ENCODE data around the gene GTF2H2C.
"Not testable (repeated sequence)": the region's sequence is repeated elsewhere in the genome, so short reads cannot be mapped to it uniquely, and the experiment has no call there.

GTF2H2C gene

DNA sequence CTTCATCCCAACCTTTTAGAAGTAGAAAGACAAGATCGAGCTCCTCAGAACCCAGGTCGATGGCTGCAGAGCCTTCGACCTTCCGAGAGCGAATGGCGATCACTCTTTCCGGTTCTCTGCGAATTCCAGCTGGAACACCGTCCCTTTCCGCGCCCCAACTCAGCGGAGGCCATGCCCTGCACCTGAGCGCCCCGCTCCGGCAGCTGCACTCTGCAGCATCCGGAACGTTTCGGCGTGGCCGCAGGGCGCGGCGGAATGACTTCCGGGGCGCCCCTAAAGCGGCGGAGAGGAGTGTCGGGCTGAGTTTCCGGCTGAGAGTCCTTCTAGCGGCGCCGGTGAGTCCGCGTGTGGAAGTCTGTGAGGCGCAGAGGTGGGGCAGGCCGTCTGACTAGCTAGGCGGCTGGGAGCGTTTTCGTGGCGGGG, at the start of gene GTF2H2C:
Gene GTF2H2C (plus strand): TSS at position 284 of the 423 bp plus-strand sequence. CDS start 4,942 bp downstream, outside the sequence.
- DNase-seq, result not testable (repeated sequence)

DNA sequence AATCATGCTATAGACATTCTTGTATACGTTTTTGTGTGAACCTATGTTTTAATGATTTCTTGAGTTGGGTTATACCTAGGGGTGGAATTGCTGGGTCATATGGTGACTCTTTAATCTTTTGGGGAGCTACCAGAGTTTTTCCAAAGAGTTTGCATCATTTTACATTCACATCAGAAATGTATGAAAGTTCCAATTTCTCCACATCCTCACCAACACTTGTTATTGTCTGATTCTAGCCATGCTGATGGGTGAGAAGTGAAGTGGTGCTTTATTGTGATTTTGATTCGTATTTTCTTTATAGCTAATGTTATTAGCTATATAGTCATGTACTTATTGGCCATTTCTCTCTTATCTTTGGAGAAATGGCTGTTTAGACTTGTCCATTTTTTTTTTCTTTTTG, 49.3 kb upstream of the GTF2H2C start:
- no peak for DNase-seq

DNA sequence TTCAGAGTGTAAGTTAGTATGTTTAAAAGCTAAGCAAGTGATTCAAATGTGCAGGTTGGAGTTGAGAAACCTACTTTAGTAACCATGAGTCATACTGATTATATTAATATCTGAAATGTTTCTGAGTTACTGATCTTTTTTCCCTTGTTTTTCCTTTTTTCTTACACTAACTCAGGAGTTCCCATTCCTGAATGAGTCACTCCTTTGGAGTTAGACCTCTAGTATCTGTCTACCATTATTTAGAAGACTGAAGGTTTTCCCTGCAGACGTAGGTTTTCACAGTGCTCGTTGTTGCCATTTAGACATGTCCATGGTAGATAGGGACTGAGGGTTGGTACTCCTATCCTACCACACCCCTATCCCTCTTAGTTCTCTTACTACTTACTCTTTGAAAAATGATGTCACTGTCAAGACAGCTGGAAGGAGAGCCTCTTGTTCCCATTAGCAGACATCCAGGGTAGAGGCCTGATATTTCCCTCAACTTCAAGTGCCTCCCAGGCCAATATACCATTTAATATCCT, 47.2 kb upstream of the GTF2H2C start:
- DNase-seq, result no peak

DNA sequence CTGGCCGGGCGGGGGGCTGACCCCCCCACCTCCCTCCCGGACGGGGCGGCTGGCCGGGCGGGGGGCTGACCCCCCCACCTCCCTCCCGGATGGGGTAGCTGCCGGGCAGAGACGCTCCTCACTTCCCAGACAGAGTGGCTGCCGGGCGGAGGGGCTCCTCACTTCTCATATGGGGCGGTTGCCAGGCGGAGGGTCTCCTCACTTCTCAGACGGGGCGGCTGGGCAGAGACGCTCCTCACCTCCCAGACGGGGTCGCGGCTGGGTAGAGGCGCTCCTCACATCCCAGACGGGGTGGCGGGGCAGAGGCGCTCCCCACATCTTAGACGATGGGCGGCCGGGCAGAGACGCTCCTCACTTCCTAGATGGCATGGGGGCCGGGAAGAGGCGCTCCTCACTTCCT, 44.4 kb upstream of the GTF2H2C start:
- DNase-seq, result not testable (repeated sequence)

DNA sequence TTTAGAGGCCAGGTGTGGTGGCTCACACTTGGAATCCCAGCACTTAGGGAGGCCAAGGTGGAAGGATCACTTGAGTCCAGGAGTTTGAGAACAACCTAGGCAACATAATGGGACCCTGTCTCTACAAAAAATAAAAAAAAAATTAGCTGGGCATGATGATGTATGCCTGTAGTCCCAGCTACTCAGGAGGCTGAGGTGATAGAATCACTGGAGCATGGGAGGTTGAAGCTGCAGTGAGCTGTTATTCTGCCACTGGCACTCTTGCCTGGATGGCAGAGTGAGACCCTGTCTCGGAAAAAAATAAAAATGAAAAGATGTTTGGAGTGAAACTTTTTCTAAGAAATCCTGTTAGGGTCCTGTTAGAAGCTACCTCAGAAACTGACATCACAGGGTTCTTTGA, 43.2 kb upstream of the GTF2H2C start:
- no peak for DNase-seq

DNA sequence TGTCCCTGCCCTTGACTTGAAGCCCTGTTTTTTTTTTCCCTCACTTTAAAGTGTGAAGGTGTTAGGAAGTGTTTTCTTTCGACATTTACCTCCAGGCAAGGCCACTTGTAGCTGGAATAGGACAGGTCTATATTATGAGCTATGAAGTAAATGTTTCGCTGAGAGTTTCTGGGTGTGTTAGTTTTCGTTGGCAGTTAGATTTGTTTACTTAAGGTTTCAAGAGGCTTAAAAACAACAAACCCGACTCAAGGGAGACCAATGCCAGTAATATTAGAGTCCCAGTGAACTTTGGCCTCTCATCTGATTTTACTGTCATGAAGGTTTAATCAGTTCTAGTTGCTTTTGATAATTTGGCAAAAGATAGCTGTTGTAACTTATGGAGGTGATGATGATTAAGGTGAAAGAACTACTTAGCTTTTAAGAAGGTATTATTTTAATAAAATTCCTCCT, 42.2 kb upstream of the GTF2H2C start:
- no peak for DNase-seq

DNA sequence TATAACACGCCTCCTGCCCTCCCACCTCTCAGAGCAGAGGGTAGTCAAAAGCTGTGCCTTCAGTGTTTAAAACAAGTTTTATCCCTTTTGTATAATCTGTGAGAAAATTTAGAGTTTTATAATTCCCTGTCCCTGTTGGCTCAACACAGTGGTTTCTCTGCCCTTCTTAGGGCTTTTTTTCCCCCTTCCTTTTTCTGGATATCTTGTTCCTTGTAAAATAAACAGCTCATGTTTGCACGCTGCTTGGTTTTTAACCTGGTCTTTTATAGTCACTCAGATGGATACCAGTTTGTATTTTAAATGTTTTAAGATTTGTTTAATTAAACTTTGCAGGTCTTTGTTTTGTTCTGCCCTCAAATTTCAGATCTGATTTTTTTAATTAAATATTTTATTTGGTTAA, 40.7 kb upstream of the GTF2H2C start:
- DNase-seq, result no peak

DNA sequence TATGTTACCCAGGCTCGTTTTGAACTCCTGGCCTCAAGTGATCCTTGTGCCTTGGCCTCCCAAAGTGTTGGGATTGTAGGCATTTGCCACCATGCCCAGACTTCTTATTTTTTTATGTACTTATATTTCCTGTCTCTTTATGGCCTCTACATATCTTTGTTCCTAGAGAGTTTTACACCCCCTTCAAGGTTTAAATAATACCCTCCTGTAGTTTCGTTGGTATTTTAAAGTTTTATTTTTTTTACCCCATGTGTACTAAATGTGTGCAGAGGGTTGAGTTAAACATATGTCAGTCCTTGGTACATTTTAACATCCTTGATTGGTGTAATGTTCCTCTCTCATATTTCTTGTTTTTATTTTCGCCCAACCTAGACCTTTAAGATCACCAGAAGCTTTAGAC, 38.0 kb upstream of the GTF2H2C start:
- DNase-seq, result no peak

DNA sequence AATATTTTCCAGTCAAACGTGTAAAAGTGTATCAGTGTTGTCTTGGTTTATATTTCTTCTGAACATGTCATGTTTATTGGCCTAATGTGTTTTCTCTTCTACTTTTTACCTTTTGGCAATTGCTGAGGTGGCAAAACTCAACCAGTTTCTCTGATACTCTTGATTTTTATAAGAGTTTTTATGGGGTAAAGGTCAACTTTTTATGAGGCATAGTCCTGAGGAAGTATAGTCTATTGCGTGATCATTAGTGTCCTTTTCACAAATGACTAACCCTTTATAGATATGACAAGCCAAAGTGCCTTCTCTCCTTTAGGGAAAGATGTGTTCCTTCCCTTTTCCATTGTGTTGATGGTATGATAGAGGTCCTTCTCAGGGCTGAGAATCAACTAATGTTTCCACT, 34.5 kb upstream of the GTF2H2C start:
- no peak for DNase-seq

DNA sequence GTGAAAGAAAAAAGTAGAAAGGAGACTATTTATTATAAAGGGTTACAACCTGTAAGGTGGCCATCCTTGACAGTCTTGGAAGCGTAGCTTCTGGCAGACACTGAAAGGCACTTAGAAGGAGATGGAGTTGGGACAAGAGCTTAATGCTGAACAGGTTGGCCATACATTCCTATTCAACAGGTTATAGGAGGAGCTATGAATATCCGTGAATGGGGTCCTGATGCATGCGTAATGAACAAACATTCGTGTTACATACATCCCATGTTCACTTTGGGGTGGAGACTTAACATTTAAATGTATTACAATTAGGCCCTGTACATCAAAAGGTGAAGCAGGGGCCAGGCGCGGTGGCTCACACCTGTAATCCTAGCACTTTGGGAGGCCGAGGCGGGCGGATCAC, 33.3 kb upstream of the GTF2H2C start:
- DNase-seq, result no peak

DNA sequence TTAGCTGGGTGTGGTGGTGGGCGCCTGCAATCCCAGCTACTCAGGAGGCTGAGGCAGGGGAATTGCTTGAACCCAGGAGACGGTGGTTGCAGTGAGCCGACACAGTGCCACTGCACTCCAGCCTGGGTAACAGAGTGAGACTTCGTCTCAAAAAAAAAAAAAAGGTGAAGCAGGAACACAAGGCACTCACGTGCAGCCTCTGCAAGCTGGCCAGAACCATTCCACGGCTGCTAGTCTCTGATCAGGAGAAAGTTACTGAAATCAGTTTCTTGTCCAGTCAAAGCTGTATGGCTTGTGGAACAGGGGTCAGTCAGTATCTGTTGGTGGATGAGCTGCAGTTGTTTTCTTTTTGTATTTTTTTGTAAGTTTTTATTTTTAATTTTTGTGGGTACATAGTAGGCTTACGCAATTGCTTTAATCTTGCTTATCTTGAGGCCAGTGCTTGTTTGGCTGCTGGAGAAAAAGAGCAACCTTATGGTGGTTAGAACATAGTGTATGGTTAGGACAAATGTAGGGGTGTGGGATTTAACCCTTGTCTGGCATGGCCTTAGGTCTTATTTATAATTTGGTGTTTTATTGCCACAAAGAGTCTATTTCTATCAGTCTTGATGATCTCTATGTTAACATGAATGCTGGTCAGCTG, 32.7 kb upstream of the GTF2H2C start:
- no peak for DNase-seq

DNA sequence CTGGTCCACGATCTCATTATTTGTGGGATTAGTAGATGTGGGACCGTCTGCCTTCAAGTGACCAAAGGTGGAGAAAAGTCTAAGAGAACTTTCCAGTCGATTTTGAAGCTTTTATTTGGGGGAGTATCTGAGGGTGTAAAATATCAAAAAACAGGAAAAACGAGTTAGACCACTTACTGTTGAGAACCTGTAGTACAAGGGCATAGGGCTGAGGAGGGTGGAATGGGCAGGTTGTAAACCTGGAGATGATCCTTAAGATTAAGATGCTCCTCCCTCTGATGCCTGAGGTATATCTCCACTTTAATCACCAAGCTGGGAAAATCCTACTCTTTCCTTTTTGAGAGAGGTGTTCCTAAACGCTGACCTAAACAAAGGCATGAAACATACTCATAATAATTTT, 32.0 kb upstream of the GTF2H2C start:
- DNase-seq, result no peak

DNA sequence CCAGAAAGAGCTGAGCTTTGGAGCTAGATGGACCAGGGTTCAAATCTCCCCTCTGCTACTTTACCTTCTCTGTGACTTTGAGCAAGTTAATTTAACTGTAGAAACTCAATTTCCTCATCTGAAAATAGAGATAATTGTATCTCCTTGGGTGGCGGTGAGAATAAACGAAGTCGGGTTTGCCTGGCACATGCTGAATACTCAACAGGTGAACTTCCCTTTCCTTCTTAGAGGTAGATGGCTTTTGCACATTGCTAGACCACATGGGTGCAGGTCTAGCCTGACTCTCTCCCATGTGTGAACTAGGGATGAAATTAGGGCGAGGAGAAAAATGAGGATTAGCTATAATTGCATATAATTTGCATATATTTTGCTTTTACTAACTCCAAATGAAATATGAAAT, 31.4 kb upstream of the GTF2H2C start:
- DNase-seq, result no peak

DNA sequence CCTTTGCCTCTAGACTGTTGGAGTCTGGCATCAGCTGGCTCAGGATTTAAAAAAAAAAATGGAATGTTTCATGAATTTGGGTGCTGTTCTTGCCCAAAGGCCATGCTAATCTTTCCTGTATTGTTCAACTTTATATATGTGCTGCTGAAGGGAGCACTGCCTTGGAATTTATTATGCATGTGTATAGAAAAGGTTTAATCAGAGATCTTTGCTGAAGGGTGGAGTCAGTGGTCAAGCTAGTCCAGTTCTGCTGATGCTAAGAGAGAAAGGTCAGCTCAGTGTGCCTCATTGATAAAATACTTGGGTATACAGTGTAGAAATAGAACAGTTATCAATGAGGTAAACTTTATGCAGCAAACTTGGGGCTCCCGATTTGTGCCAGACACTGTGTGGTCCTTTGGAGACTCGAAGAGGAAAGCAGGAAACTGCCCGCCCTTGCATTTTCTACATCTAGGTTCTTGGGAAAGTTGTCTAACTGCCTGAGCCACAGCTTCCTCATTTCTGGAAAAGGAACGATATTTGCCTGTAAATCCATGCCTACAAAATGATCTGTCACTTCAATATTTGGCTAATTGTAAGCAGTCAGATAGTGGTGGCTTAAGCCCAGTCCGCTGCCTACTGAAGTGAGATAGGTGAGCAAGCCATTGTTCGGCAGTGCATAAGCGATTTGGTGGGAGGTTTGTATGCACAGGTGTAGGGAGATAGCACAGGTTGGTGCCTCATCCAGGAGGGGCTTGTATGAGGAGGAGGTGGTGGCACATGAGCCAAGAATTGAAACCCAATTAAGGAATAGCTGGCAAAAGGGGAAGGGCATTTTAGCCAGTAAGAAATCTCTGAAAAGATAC, 29.2 kb upstream of the GTF2H2C start:
- no peak for DNase-seq

DNA sequence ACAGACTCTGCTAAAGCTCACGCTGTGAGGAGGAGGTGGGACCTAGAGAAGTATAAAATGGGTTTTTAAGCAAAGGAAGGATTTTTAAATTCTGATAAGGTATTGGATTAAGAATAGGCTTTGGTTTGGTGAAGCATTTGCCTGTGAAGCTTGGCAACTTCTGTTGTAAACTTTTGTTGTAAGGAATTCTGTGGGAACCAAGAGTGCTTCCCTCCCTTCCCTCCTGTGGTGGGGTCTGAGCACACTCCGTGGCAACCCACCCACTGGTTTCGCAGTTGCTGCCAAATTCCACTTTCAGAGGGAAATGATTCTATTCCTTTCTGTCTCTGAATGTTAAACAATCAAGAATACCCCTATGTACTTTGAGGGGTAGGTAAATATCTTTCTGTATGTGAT, 28.6 kb upstream of the GTF2H2C start:
- DNase-seq, result no peak

DNA sequence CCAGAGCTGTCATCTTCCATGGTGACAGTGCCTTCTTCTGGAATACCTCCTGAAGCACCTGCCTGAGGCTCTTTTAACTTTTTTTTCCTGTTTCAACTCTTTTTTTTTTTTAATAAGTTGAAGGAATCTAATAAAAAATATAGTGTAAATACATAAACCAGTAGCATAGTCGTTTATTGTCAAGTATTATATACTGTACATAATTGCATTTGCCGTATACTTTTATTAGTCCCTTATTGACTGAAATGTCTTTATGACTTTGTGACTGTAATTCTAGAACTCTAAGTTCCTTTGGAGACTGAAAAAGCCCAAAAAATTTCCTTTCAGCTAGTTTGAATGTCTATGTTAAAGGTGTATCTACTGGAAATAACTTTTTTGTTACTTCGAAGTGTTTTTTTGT, 22.1 kb upstream of the GTF2H2C start:
- DNase-seq, result not testable (repeated sequence)

DNA sequence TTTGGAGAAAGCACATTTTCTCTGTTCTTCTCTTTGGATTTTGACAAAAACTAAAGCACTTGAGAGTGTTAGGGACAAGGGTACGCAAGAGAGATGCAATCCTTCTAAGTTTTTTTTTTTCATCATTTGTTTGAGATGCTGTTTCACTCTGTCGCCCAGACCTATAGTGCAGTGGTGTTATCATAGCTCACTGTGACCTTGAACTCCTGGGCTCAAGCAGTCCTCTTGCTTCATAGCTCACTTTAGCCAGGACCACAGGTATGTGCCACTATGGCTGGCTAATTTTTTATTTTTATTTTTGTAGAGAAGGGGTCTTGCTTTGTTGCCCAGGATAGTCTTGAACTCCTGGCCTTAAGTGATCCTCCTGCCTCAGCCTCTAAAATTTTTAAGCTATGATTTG, 21.3 kb upstream of the GTF2H2C start:
- DNase-seq, result not testable (repeated sequence)

DNA sequence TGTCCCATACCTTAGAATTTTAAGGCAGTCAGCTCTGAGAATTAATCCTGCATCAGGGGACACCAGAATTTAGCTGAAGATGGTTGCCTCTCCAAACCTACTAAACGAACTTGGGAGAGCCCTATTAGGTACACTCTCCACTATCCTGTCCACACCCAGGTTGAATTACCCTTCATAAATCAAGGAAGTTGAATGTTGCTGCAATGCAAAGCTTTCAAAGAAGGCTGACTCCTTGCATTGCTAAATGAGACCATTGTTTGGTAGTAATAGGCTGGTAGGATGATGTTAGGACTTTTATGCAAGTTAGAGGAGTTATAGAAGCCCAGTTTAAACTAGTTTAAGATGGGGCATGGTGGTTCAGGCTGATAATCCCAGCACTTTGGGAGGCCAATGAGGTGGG, 18.6 kb upstream of the GTF2H2C start:
- not testable (repeated sequence) for DNase-seq

DNA sequence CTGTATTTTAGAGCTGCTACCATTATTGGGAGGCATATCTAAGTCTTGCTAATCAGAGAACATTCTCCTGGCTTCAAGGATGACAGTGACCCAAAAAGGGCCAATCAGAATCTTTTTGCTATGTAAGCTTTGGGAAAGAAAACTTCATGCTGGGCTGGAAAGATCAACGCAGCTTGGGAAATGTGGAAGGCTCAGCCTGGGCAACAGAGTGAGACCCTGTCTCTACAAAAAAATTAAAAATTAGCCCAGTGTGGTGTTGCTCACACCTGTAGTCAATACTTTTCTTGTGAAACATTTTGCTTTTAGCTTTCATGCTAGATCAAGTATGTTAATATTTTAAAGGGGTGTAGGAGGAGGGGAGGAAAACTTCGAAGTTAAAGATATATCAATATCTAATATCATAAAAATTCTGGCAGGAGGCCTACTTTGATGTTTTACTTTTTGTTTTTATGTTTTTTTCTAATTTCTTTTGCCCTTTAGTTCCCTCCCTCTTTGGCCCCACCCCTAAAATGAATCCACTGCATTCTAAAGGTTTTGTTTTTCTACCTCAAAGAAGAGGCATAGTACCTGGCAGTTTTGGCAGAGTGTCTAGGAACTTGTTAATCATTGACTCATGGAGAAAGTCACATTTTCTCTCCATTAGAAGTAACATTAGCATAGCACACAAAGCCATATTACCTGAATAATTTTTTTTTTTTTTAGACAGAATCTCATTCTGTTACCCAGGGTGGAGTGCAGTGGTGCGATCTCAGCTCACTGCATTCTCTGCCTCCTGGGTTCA, 17.0 kb upstream of the GTF2H2C start:
- not testable (repeated sequence) for DNase-seq

DNA sequence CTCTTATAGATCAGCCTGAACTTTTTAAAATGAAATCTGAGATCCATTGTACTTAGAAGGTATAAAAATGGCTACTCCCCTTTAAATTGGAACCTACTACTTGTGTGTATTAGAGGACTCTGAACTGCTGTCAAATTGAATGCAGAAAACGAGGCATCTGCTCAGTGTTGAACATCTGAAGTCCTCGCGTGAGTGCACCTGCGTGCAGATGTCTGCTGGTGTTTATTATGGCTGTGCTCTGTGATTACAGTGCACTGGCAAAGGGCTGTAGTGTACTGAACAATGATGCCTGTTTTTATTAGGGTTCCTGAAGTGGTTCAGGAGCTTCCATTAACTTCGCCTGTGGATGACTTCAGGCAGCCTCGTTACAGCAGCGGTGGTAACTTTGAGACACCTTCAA, 15.4 kb upstream of the GTF2H2C start:
- not testable (repeated sequence) for DNase-seq

DNA sequence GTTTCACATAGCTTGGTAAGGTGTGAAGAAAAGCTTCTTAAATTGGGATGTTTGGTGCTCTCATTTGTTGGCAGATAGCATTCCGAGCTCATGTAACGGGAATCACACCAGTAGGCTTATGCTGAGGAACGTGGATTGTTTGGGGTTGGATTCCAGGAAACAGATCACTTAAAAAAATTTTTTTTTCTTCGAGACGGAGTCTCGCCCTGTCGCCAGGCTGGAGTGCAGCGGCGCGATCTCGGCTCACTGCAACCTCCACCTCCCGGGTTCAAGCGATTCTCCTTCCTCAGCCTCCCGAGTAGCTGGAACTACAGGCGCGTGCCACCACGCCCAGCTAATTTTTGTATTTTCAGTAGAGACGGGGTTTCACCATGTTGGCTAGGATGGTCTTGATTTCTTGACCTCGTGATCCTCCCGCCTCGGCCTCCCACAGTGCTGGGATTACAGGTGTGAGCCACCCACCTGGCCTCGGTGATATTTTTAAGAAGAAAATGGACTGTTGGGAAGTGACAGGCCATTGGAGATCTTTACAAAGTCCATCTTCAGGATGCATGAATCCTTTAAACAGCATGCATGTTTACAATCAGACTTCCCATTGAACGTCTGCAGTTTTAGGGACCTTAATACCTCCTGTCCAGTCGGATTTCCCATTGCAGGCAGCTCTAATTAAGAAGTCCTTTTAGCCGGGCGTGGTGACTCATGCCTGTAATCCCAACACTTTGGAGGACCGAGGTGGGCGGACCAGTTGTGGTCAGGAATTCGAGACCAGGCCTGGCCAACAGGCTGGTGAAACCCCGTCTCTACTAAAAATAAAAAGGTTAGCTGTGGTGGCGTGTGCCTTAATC, 818 bp downstream of the GTF2H2C start:
- DNase-seq, result not testable (repeated sequence)

DNA sequence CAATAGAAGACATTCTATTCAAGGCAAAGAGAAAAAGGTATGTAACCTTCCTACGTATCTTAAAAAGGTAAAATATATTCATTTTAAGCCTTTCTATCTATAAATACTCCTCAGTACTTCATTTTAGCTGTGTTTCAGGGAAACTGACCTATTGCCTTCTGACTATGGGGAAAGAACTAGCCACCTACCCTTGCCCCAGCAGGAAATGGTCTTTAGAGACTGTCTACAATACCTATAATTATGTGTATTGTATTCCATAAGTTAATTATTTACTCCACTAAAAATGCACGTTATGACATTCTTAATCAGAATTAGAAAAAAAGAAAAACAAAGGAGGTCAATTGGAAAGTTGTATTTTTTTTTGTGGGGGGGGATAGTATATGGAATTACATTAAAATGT, 6.2 kb downstream of the GTF2H2C start:
- DNase-seq, result not testable (repeated sequence)

All from NK-92 treated with Interleukin-12 subunit alpha and Interleukin-12 subunit beta, amount 100 ng/mL, for 24 hours (cell line).